ENCODE results near the gene TUBB2B. TPM values are rescaled to one million over a fixed set of nuclear protein-coding genes. Genes with fewer than 3 reads are reported as not detected.

Gene TUBB2B
- total RNA-seq (2014; rRNA removed; shearing (Covaris generic)): 794 and 802 TPM in 2 replicates
- 355 and 376 TPM in 2 replicates for polyA plus RNA-seq (2016; fragmentation: Nextera tagmentation; extraction: Ambion mirVana)
- long read RNA-seq, transcript TUBB2B-201 (4 exons, 2,020 nt): major isoform, 694 of 716 reads
- long read RNA-seq, partial matches to known transcripts: 2 of 716 reads
- long read RNA-seq, other reads (novel, unspliced or antisense): 20 of 716 reads

DNA sequence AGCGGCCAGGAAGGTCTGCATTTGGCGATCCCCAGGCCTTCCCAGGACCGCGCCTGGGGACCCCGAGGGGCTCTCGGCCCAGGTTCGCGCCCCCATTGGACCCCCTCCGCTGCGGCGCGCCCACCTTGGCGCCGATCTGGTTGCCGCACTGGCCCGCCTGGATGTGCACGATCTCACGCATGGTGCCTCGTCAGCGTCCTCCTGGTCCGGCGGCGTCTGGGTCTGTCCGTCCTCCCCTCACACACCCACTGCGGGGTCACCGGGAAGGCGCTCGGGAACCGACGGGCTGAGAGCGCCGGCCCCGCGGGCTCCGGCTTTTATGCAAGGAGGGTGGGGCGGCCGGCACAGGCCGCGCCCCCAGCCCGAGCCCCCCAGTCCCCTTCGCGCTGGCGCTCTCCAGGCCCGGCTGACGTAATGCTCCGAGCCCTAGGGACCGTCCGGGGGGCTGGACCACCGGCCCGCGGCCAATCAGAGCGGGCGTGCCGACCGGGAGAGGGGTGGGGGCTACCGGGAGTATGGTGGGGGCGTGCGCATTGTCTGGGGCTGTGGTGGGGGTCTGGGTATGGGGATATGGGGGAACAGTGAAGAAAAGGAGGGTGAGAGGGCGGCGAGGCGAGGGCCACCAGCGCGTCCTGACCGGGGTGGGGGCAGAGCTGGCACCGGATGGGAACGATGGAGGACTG, at the start of gene TUBB2B:
TSS of gene TUBB2B (minus strand) at position 291 of the 683 bp plus-strand sequence. CDS start at position 181, 110 bp downstream.
- Histone ChIP-seq H3K27ac (ENCODE audit: low read depth) (peak within 1 kb of the TSS; percentile 79; the same call in 1 of the 2 replicates), H3K36me3 (ENCODE audit: insufficient read depth) (peaks cover 6% of the 10 kb centered on the region), H2AFZ (peak within 1 kb of the TSS; percentile 72), H3K27me3 (ENCODE audit: insufficient read depth) (peaks cover 26% of the 10 kb centered on the region), H3K79me2 (replicated peaks; ENCODE audit: insufficient read depth) (peaks cover 20% of the 10 kb centered on the region), H4K20me1 (replicated peaks; ENCODE audit: insufficient read depth) (peaks cover 26% of the 10 kb centered on the region), H3F3A (replicated peaks; ENCODE audit: low read depth) (peaks cover 38% of the 10 kb centered on the region), H3K4me1 (ENCODE audit: insufficient read depth) (peaks cover 30% of the 10 kb centered on the region), H3K9me2 (ENCODE audit: insufficient read depth) (no peaks in the 10 kb centered on the region), H3K4me3 (peak within 1 kb of the TSS; percentile 93), H3K4me2 (peak within 1 kb of the TSS; percentile 96)
- Mint-ChIP-seq H3K27ac (peak within 1 kb of the TSS; percentile 94), H3K4me3 (peak within 1 kb of the TSS; percentile 91), H3K36me3 (ENCODE audit: low read depth) (peaks cover 30% of the 10 kb centered on the region), H3K4me1 (peaks cover 40% of the 10 kb centered on the region), H3K27me3 (ENCODE audit: insufficient read depth, low read depth, poor library complexity) (peaks cover 41% of the 10 kb centered on the region), H3K9me3 (no peaks in the 10 kb centered on the region; the same call in 2 of the 3 replicates)
- ATAC-seq (peak; percentile 68), DNase-seq (ENCODE audit: low spot score) (peak; percentile 96)
- TF ChIP-seq, protein P1, sequence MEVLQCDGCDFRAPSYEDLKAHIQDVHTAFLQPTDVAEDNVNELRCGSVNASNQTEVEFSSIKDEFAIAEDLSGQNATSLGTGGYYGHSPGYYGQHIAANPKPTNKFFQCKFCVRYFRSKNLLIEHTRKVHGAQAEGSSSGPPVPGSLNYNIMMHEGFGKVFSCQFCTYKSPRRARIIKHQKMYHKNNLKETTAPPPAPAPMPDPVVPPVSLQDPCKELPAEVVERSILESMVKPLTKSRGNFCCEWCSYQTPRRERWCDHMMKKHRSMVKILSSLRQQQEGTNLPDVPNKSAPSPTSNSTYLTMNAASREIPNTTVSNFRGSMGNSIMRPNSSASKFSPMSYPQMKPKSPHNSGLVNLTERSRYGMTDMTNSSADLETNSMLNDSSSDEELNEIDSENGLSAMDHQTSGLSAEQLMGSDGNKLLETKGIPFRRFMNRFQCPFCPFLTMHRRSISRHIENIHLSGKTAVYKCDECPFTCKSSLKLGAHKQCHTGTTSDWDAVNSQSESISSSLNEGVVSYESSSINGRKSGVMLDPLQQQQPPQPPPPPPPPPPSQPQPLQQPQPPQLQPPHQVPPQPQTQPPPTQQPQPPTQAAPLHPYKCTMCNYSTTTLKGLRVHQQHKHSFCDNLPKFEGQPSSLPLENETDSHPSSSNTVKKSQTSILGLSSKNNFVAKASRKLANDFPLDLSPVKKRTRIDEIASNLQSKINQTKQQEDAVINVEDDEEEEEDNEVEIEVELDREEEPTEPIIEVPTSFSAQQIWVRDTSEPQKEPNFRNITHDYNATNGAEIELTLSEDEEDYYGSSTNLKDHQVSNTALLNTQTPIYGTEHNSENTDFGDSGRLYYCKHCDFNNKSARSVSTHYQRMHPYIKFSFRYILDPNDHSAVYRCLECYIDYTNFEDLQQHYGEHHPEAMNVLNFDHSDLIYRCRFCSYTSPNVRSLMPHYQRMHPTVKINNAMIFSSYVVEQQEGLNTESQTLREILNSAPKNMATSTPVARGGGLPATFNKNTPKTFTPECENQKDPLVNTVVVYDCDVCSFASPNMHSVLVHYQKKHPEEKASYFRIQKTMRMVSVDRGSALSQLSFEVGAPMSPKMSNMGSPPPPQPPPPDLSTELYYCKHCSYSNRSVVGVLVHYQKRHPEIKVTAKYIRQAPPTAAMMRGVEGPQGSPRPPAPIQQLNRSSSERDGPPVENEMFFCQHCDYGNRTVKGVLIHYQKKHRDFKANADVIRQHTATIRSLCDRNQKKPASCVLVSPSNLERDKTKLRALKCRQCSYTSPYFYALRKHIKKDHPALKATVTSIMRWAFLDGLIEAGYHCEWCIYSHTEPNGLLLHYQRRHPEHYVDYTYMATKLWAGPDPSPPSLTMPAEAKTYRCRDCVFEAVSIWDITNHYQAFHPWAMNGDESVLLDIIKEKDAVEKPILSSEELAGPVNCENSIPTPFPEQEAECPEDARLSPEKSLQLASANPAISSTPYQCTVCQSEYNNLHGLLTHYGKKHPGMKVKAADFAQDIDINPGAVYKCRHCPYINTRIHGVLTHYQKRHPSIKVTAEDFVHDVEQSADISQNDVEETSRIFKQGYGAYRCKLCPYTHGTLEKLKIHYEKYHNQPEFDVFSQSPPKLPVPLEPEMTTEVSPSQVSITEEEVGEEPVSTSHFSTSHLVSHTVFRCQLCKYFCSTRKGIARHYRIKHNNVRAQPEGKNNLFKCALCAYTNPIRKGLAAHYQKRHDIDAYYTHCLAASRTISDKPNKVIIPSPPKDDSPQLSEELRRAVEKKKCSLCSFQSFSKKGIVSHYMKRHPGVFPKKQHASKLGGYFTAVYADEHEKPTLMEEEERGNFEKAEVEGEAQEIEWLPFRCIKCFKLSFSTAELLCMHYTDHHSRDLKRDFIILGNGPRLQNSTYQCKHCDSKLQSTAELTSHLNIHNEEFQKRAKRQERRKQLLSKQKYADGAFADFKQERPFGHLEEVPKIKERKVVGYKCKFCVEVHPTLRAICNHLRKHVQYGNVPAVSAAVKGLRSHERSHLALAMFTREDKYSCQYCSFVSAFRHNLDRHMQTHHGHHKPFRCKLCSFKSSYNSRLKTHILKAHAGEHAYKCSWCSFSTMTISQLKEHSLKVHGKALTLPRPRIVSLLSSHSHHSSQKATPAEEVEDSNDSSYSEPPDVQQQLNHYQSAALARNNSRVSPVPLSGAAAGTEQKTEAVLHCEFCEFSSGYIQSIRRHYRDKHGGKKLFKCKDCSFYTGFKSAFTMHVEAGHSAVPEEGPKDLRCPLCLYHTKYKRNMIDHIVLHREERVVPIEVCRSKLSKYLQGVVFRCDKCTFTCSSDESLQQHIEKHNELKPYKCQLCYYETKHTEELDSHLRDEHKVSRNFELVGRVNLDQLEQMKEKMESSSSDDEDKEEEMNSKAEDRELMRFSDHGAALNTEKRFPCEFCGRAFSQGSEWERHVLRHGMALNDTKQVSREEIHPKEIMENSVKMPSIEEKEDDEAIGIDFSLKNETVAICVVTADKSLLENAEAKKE (CRISPR knock-in tag; IDR thresholded peaks at IDR 0.05): no peak
- TF ChIP-seq CREB1 (CRISPR knock-in tag; IDR thresholded peaks at IDR 0.05; ENCODE audit: low read depth): peak; percentile 77
- peak; percentile 99 for TF ChIP-seq POLR2AphosphoS5 (IDR thresholded peaks at IDR 0.05; ENCODE audit: low read depth)
- TF ChIP-seq, protein P2, sequence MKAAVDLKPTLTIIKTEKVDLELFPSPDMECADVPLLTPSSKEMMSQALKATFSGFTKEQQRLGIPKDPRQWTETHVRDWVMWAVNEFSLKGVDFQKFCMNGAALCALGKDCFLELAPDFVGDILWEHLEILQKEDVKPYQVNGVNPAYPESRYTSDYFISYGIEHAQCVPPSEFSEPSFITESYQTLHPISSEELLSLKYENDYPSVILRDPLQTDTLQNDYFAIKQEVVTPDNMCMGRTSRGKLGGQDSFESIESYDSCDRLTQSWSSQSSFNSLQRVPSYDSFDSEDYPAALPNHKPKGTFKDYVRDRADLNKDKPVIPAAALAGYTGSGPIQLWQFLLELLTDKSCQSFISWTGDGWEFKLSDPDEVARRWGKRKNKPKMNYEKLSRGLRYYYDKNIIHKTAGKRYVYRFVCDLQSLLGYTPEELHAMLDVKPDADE (IDR thresholded peaks at IDR 0.05): no peak
- TF ChIP-seq, protein P3, sequence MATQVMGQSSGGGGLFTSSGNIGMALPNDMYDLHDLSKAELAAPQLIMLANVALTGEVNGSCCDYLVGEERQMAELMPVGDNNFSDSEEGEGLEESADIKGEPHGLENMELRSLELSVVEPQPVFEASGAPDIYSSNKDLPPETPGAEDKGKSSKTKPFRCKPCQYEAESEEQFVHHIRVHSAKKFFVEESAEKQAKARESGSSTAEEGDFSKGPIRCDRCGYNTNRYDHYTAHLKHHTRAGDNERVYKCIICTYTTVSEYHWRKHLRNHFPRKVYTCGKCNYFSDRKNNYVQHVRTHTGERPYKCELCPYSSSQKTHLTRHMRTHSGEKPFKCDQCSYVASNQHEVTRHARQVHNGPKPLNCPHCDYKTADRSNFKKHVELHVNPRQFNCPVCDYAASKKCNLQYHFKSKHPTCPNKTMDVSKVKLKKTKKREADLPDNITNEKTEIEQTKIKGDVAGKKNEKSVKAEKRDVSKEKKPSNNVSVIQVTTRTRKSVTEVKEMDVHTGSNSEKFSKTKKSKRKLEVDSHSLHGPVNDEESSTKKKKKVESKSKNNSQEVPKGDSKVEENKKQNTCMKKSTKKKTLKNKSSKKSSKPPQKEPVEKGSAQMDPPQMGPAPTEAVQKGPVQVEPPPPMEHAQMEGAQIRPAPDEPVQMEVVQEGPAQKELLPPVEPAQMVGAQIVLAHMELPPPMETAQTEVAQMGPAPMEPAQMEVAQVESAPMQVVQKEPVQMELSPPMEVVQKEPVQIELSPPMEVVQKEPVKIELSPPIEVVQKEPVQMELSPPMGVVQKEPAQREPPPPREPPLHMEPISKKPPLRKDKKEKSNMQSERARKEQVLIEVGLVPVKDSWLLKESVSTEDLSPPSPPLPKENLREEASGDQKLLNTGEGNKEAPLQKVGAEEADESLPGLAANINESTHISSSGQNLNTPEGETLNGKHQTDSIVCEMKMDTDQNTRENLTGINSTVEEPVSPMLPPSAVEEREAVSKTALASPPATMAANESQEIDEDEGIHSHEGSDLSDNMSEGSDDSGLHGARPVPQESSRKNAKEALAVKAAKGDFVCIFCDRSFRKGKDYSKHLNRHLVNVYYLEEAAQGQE (IDR thresholded peaks at IDR 0.05; ENCODE audit: unreplicated experiment): no peak
